HL-60 (cell line): ENCODE measurements around the gene CDA.

ENCODE experiments used
- DNase-seq, 2 experiments: peaks; one replicate each; pipeline ENCODE4 v3.0.0-alpha.2; 2010 to 2020; ENCODE audit warnings: low read depth in 1 of 2, low spot score in 1 of 2
- H3K27ac ChIP-seq: fragments of 250-450 bp; sonication (Bioruptor Pico); replicated peaks from 2 replicates; pipeline ENCODE4 v1.5.1; 2020; ENCODE audit warnings: mild to moderate bottlenecking, moderate library complexity
- H3K27me3 ChIP-seq: fragments of 250-450 bp; sonication (Bioruptor Pico); 2 replicates; pipeline ENCODE4 v1.5.1; 2021; ENCODE audit warnings: mild to moderate bottlenecking, moderate library complexity; ENCODE audit not compliant: insufficient read depth, poor library complexity, severe bottlenecking
- H3K4me3 ChIP-seq: replicated peaks from 2 replicates; pipeline ENCODE4 v1.5.1; 2011; ENCODE audit warnings: mild to moderate bottlenecking, control low read depth, low read length; ENCODE audit not compliant: insufficient read depth
- CTCF ChIP-seq: IDR thresholded peaks from one replicate; pipeline ENCODE4 v1.5.1; 2011; ENCODE audit warnings: low read length, control low read depth, inconsistent platforms; ENCODE audit not compliant: insufficient read depth
- GABPA ChIP-seq: IDR thresholded peaks from 2 replicates; pipeline ENCODE4 v1.6.1; 2012; ENCODE audit warnings: low read depth
- POLR2AphosphoS5 ChIP-seq: IDR thresholded peaks from 2 replicates; pipeline ENCODE4 v1.6.1; 2012; ENCODE audit warnings: low read depth
- REST ChIP-seq: IDR thresholded peaks from 2 replicates; pipeline ENCODE4 v1.6.1; 2012; ENCODE audit warnings: low read depth; ENCODE audit not compliant: insufficient replicate concordance
- SPI1 ChIP-seq: IDR thresholded peaks from 2 replicates; pipeline ENCODE4 v1.6.1; 2012; ENCODE audit warnings: low read depth, mild to moderate bottlenecking, borderline replicate concordance
- long read RNA-seq: library from polyadenylated mRNA; unstranded; transcript quantifications from one replicate; pipeline ENCODE4 v2.0.0, GENCODE V29; 2020

Gene CDA
- long read RNA-seq, partial matches to known transcripts: 0 of 1 reads
- long read RNA-seq, other reads (novel, unspliced or antisense): 0 of 1 reads

- TF ChIP-seq GABPA (no peak), REST (no peak), CTCF (no peak), SPI1 (no peak), POLR2AphosphoS5 (no peak)
- peak within 1 kb of the TSS; percentile 70 for H3K27ac ChIP-seq
- peak within 1 kb of the TSS; percentile 40 for H3K4me3 ChIP-seq
- DNase-seq: peak in 1 of 2 experiments; percentile 46
- H3K27me3 ChIP-seq: no peaks in the 10 kb centered on the region
Observed at GRCh38 chr1:20588634-20589225, at the start of gene CDA. CDA (plus strand) TSS chr1:20589097; CDS start chr1:20589130, 33 bp downstream.

GRCh38 chr1:20540281-20540680 lies 48.6 kb upstream of the CDA start:
- TF ChIP-seq REST (no peak), POLR2AphosphoS5 (no peak), CTCF (no peak), GABPA (no peak), SPI1 (no peak)
- no peak overlapping the region for H3K27ac ChIP-seq
- H3K27me3 ChIP-seq: peaks cover 13% of the 10 kb centered on the region
- H3K4me3 ChIP-seq: no peak overlapping the region
- DNase-seq: no peak

- no peak for DNase-seq
- Histone ChIP-seq H3K27ac (no peak overlapping the region), H3K4me3 (no peak overlapping the region), H3K27me3 (peaks cover 18% of the 10 kb centered on the region)
- TF ChIP-seq GABPA (no peak), POLR2AphosphoS5 (no peak), REST (no peak)
Observed at GRCh38 chr1:20546637-20547036, 42.3 kb upstream of the CDA start.

- H3K4me3 ChIP-seq: no peak overlapping the region
- peaks cover 52% of the 10 kb centered on the region for H3K27me3 ChIP-seq
- TF ChIP-seq SPI1: no peak
- no peak for TF ChIP-seq POLR2AphosphoS5
- no peak for TF ChIP-seq REST
- TF ChIP-seq CTCF: no peak
- no peak for TF ChIP-seq GABPA
- no peak for DNase-seq
- no peak overlapping the region for H3K27ac ChIP-seq
Observed at GRCh38 chr1:20551161-20551560, 37.7 kb upstream of the CDA start.
